ENCODE data around the gene PCDHB13. TPM values are rescaled to one million over a fixed set of nuclear protein-coding genes. Genes with fewer than 3 reads are reported as not detected.
"Not testable (repeated sequence)": the region's sequence is repeated elsewhere in the genome, so short reads cannot be mapped to it uniquely, and the experiment has no call there.

The PCDHB13 gene
- total RNA-seq, 1 donor from 2014 or later = 8.3 TPM

GRCh38 chr5:141201646-141202045, 12.1 kb upstream of the PCDHB13 start:
- not testable (repeated sequence) for DNase-seq (ENCODE audit: low spot score)

DNA sequence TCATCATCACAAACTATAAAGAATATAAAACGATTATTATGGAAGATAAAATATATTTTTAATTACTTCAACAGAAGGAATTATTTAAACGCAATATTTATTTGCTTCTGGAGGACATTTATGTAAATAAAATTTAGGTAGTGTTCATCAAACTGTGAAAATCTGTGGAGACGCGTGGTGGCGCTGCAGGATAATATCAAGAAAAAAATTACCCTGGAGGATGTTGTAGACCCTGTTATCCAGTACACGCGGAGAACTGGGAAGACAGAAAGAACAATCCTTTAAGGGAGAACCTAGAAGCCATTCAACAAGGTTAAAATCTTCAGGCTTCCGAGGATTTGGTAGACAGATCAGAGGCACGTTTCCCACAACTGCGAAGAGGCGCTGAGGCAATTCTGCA, 5.2 kb upstream of the PCDHB13 start, which contains the start of gene PCDHB12:
PCDHB12 (plus strand) TSS at position 242 of the 400 bp plus-strand sequence. CDS start 189 bp downstream, outside the sequence.
- no peak for DNase-seq (ENCODE audit: low spot score)

GRCh38 chr5:141210281-141210680, 3.4 kb upstream of the PCDHB13 start:
- DNase-seq (ENCODE audit: low spot score) = not testable (repeated sequence)

- not testable (repeated sequence) for DNase-seq (ENCODE audit: low spot score)
Observed at GRCh38 chr5:141210849-141211248, 2.9 kb upstream of the PCDHB13 start.

GRCh38 chr5:141214583-141214982, 864 bp downstream of the PCDHB13 start:
- not testable (repeated sequence) for DNase-seq (ENCODE audit: low spot score)

DNA sequence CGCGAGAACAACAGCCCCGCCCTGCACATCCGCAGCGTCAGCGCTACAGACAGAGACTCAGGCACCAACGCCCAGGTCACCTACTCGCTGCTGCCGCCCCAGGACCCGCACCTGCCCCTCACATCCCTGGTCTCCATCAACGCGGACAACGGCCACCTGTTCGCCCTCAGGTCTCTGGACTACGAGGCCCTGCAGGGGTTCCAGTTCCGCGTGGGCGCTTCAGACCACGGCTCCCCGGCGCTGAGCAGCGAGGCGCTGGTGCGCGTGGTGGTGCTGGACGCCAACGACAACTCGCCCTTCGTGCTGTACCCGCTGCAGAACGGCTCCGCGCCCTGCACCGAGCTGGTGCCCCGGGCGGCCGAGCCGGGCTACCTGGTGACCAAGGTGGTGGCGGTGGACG, 1.8 kb downstream of the PCDHB13 start:
- DNase-seq (ENCODE audit: low spot score) = not testable (repeated sequence)

DNA sequence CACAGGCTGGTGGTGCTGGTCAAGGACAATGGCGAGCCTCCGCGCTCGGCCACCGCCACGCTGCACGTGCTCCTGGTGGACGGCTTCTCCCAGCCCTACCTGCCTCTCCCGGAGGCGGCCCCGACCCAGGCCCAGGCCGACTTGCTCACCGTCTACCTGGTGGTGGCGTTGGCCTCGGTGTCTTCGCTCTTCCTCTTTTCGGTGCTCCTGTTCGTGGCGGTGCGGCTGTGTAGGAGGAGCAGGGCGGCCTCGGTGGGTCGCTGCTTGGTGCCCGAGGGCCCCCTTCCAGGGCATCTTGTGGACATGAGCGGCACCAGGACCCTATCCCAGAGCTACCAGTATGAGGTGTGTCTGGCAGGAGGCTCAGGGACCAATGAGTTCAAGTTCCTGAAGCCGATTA, 2.3 kb downstream of the PCDHB13 start:
- DNase-seq (ENCODE audit: low spot score) = not testable (repeated sequence)

GRCh38 chr5:141223112-141223783, 9.5 kb downstream of the PCDHB13 start, which contains the start of gene PCDHB14:
Gene PCDHB14, plus strand, starts transcription at chr5:141223343. Its CDS starts 163 bp downstream, at chr5:141223506.
- no peak for DNase-seq (ENCODE audit: low spot score)

- DNase-seq (ENCODE audit: low spot score) = not testable (repeated sequence)
Observed at GRCh38 chr5:141224844-141225243, 11.1 kb downstream of the PCDHB13 start.

DNA sequence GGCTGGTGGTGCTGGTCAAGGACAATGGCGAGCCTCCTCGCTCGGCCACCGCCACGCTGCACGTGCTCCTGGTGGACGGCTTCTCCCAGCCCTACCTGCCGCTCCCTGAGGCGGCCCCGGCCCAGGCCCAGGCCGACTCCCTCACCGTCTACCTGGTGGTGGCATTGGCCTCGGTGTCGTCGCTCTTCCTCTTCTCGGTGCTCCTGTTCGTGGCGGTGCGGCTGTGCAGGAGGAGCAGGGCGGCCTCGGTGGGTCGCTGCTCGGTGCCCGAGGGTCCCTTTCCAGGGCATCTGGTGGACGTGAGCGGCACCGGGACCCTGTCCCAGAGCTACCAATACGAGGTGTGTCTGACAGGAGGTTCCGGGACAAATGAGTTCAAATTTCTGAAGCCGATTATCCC, 11.7 kb downstream of the PCDHB13 start:
- DNase-seq (ENCODE audit: low spot score) = not testable (repeated sequence)

- no peak for DNase-seq (ENCODE audit: low spot score)
Observed at GRCh38 chr5:141234109-141234667, 20.5 kb downstream of the PCDHB13 start.

DNA sequence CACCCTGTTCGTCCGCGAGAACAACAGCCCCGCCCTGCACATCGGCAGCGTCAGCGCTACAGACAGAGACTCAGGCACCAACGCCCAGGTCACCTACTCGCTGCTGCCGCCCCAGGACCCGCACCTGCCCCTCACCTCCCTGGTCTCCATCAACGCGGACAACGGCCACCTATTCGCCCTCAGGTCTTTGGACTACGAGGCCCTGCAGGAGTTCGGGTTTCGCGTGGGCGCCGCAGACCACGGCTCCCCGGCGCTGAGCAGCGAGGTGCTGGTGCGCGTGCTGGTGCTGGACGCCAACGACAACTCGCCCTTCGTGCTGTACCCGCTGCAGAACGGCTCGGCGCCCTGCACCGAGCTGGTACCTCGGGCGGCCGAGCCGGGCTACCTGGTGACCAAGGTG, 22.2 kb downstream of the PCDHB13 start:
- DNase-seq (ENCODE audit: low spot score) = not testable (repeated sequence)

- DNase-seq (ENCODE audit: low spot score) = no peak
Observed at GRCh38 chr5:141236516-141237313, 23.0 kb downstream of the PCDHB13 start.

DNA sequence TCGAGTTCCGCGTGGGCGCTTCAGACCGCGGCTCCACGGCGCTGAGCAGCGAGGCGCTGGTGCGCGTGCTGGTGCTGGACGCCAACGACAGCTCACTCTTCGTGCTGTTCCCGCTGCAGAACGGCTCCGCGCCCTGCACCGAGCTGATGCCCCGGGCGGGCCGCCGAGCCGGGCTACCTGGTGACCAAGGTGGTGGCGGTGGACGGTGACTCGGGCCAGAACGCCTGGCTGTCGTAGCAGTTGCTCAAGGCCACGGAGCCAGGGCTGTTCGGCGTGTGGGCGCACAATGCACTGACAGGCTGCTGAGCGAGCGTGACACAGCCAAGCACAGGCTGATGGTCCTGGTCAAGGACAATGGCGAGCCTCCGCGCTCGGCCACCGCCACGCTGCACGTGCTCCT, 27.8 kb downstream of the PCDHB13 start:
- no peak for DNase-seq (ENCODE audit: low spot score)

DNA sequence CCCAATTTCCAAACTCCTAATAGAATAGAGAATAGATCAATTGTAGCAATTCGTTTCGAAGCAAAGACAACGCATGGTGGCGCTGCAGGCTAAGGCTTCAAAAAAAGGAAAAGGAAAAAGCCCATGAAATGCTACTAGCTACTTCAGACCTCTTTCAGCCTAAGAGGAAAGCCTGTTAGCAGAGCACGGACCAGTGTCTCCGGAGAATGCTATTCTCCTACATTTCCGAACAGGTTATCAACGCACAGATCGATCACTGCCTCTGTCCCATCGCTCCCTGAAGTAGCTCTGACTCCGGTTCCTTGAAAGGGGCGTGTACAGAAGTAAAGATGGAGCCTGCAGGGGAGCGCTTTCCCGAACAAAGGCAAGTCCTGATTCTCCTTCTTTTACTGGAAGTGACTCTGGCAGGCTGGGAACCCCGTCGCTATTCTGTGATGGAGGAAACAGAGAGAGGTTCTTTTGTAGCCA, 31.6 kb downstream of the PCDHB13 start, which contains the start of gene PCDHB15:
PCDHB15 (plus strand) TSS at position 146 of the 468 bp plus-strand sequence; CDS start at position 330, 184 bp downstream.
- DNase-seq (ENCODE audit: low spot score) = no peak

- DNase-seq (ENCODE audit: low spot score) = not testable (repeated sequence)
Observed at GRCh38 chr5:141246971-141247370, 33.3 kb downstream of the PCDHB13 start.

GRCh38 chr5:141247434-141247833, 33.7 kb downstream of the PCDHB13 start:
- DNase-seq (ENCODE audit: low spot score) = not testable (repeated sequence)

DNA sequence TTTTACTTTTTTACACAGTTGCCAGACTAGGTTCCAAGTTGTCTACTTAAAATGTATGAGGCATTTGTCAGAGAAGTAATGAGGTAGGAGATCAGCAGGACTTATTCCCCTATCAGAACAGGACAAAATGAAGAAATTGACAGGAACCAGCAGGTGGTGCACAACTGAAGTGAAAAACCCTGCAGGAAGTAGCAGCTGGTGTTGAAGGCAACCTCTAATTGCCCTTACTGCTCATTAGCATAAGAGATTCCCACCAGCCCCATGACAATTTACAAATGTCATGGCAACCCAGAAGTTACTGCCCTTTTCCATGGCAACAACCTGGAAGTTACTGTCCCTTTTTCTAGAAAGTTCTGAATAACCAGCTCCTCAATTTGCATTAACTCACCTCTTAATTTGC, 36.9 kb downstream of the PCDHB13 start:
- no peak for DNase-seq (ENCODE audit: low spot score)

GRCh38 chr5:141258464-141258863, 44.7 kb downstream of the PCDHB13 start:
- DNase-seq (ENCODE audit: low spot score) = no peak

DNA sequence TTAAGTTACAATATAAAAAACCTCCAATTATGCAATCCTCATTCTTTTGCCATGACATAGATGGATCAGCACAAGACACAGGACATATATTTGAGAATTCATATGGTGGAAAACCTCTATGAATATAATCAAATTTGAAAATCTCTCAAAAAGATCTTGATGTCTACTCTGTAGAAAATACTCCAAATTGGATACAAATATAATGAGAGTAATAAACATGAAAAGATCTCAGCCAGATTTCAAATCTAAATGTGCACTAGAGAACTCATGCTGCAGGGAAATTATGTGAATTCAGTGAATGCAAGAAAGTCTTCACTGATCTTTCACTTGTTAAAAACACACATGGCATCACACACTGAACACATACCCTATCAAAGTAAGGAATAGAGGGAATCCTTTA, 45.2 kb downstream of the PCDHB13 start:
- DNase-seq (ENCODE audit: low spot score) = no peak

- DNase-seq (ENCODE audit: low spot score) = no peak
Observed at GRCh38 chr5:141260458-141261237, 46.9 kb downstream of the PCDHB13 start.

DNA sequence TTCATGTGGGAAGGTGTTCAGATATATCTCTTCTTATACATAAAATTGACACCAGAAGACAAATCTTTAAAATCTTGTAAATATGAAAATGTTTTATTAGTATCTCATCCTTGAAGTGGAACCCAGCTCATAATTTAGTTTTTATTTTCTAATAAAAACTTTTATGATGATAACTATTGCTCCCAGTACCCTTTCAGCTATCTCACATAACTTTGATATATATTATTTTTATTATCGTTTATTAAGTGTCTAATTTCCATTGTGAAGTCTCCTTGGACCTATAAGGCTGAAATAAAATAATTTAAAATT, 47.5 kb downstream of the PCDHB13 start:
- no peak for DNase-seq (ENCODE audit: low spot score)
